Calu3 (cell line): ENCODE results near the gene INF2. TPM values are rescaled to one million over a fixed set of nuclear protein-coding genes. Genes with fewer than 3 reads are reported as not detected.
"Not testable (repeated sequence)": the region's sequence is repeated elsewhere in the genome, so short reads cannot be mapped to it uniquely, and the experiment has no call there.

Experiments
- BruUV-seq: library from RNA; stranded (reverse); fragments of 400-500 nt; replicated peaks from 2 replicates; lab custom pipeline; 2021; lab: Mats Ljungman, UMichigan
- CTCF ChIA-PET: fragments of 300-600 bp; sonication (Branson Sonifier 250); formaldehyde crosslinking; loops from one replicate; lab custom pipeline; 2022; ENCODE audit warnings: antibody characterized with exemption; lab: Charles Lee
- DNase-seq: peaks from one replicate; pipeline ENCODE4 v3.0.0; 2022
- H3K27ac Mint-ChIP-seq: one replicate; pipeline ENCODE4 v1.8.0; 2022; ENCODE audit warnings: mixed read lengths; ENCODE audit not compliant: unreplicated experiment
- H3K27me3 Mint-ChIP-seq: one replicate; pipeline ENCODE4 v1.8.0; 2022; ENCODE audit warnings: mixed read lengths; ENCODE audit not compliant: unreplicated experiment
- H3K36me3 Mint-ChIP-seq: one replicate; pipeline ENCODE4 v1.8.0; 2022; ENCODE audit warnings: mild to moderate bottlenecking, moderate library complexity, mixed read lengths; ENCODE audit not compliant: insufficient read depth, unreplicated experiment
- H3K4me1 Mint-ChIP-seq: one replicate; pipeline ENCODE4 v1.8.0; 2022; ENCODE audit warnings: mild to moderate bottlenecking, low read depth, mixed read lengths; ENCODE audit not compliant: unreplicated experiment
- H3K4me3 Mint-ChIP-seq: one replicate; pipeline ENCODE4 v1.8.0; 2022; ENCODE audit warnings: mild to moderate bottlenecking, low read depth, moderate library complexity, mixed read lengths; ENCODE audit not compliant: unreplicated experiment
- H3K9me3 Mint-ChIP-seq: one replicate; pipeline ENCODE4 v1.8.0; 2022; ENCODE audit warnings: low read depth, mixed read lengths; ENCODE audit not compliant: unreplicated experiment
- CTCF ChIP-seq: fragments of 200-600 bp; IDR thresholded peaks from one replicate; pipeline ENCODE4 v1.8.0; 2022; ENCODE audit warnings: antibody characterized with exemption; ENCODE audit not compliant: unreplicated experiment
- intact Hi-C: fragments of 100-400 bp; cut with micrococcal nuclease; formaldehyde crosslinking; loops from one replicate; pipeline ENCODE4 v1.10.0; 2022; ENCODE audit not compliant: unreplicated experiment
- total RNA-seq: library from RNA; stranded (reverse); gene quantifications from 2 replicates; pipeline ENCODE4 v1.2.3, GENCODE V29; 2022

The INF2 gene
- total RNA-seq, 1 experiment from 2014 or later, result 208 TPM

- Mint-ChIP-seq H3K27me3 (no peaks in the 10 kb centered on the region), H3K4me3 (no peak overlapping the region), H3K27ac (no peak overlapping the region), H3K36me3 (peaks cover 6% of the 10 kb centered on the region), H3K9me3 (peaks cover 6% of the 10 kb centered on the region), H3K4me1 (peaks cover 25% of the 10 kb centered on the region)
- BruUV-seq, result no TSS peak
- DNase-seq, result no peak
- CTCF ChIA-PET, result interaction anchor here (2.0 kb wide), 1 partner anchor 22 kb away, joined by 5 read pairs; no protein-coding TSS in a partner anchor
- intact Hi-C loops, result no loop called here
- no peak for TF ChIP-seq CTCF
Observed at GRCh38 chr14:104660597-104660996, 28.8 kb upstream of the INF2 start.

GRCh38 chr14:104661086-104661485 lies 28.3 kb upstream of the INF2 start:
- intact Hi-C loops, result no loop called here
- BruUV-seq, result no TSS peak
- no peaks in the 10 kb centered on the region for H3K27me3 Mint-ChIP-seq
- CTCF ChIA-PET, result interaction anchor here (2.0 kb wide), 1 partner anchor 21 kb away, joined by 5 read pairs; no protein-coding TSS in a partner anchor
- H3K27ac Mint-ChIP-seq, result no peak overlapping the region
- no peak for TF ChIP-seq CTCF
- peaks cover 28% of the 10 kb centered on the region for H3K4me1 Mint-ChIP-seq
- peaks cover 6% of the 10 kb centered on the region for H3K9me3 Mint-ChIP-seq
- no peak overlapping the region for H3K4me3 Mint-ChIP-seq
- DNase-seq, result no peak
- H3K36me3 Mint-ChIP-seq, result peaks cover 11% of the 10 kb centered on the region

- CTCF ChIA-PET, result interaction anchor here (2.0 kb wide), 1 partner anchor 20 kb away, joined by 5 read pairs; no protein-coding TSS in a partner anchor
- H3K4me3 Mint-ChIP-seq, intact Hi-C loops, H3K9me3 Mint-ChIP-seq, H3K27ac Mint-ChIP-seq, H3K27me3 Mint-ChIP-seq, DNase-seq, BruUV-seq: not testable (repeated sequence)
- H3K4me1 Mint-ChIP-seq, result peaks cover 28% of the 10 kb centered on the region
- H3K36me3 Mint-ChIP-seq, result peaks cover 12% of the 10 kb centered on the region
Observed at GRCh38 chr14:104661528-104662157, 27.8 kb upstream of the INF2 start.

GRCh38 chr14:104662472-104662871 lies 26.9 kb upstream of the INF2 start:
- Mint-ChIP-seq H3K4me1 (peaks cover 26% of the 10 kb centered on the region), H3K36me3 (peaks cover 12% of the 10 kb centered on the region)
- H3K27ac Mint-ChIP-seq, intact Hi-C loops, H3K9me3 Mint-ChIP-seq, H3K27me3 Mint-ChIP-seq, CTCF ChIA-PET, DNase-seq, H3K4me3 Mint-ChIP-seq, BruUV-seq: not testable (repeated sequence)

- CTCF ChIA-PET, result no interaction called here
- H3K27ac Mint-ChIP-seq, result no peak overlapping the region
Observed at GRCh38 chr14:104664107-104664506, 25.3 kb upstream of the INF2 start.

More at GRCh38 chr14:104664107-104664506, 25.3 kb upstream of the INF2 start:
- TF ChIP-seq CTCF, result no peak
- Mint-ChIP-seq H3K27me3 (no peaks in the 10 kb centered on the region), H3K4me1 (peaks cover 16% of the 10 kb centered on the region), H3K9me3 (peaks cover 6% of the 10 kb centered on the region), H3K4me3 (no peak overlapping the region), H3K36me3 (peaks cover 12% of the 10 kb centered on the region)
- DNase-seq, result no peak
- intact Hi-C loops, result no loop called here
- BruUV-seq, result no TSS peak
